HG03097 (cell line): ENCODE results near the gene NYNRIN.
A peak's percentile ranks its signal among the peaks of the same experiment; 100 is the strongest.
"Not testable (repeated sequence)": the region's sequence is repeated elsewhere in the genome, so short reads cannot be mapped to it uniquely, and the experiment has no call there.

Experiments used
- ATAC-seq: cut with Tn5 transposase; IDR thresholded peaks from one replicate; pipeline ENCODE4 v1.9.1; 2021; ENCODE audit not compliant: unreplicated experiment, low FRiP score

Gene NYNRIN

DNA sequence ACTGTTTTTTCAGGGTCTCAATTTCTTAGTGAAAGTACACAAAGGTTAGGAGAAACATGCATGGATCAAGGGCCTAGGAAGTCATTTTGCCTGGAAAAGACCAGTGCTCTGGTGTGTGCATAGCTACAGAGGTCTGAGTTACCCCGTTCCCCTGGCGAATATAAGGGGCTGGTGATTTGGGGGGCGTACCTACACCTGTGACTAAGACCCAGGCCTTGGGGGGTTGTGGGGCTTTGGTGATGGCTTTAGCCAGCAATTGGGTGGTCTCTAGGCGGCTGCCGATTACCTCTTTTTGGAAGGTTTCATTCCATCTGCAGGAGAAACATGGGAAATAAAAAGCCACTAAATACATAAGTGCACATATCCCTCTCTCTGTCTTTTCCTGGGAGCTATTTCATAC lies 42.7 kb downstream of the NYNRIN start:
- no peak for ATAC-seq

DNA sequence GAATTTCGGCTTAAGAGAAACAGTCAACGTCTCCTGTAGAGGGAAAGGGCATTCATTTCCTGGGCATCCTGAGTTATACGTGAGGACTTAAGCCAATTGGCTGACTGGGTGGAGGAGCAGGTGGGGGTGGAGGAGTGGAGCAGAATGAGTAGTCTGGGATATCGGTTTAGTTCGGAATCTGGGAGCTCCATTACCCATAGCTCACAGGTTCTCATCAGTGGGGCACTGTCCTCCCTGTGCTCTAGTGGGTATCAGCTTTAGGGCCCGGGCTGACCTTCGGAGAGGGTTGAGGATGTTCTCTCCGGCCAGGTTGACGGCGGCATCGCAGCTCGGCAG lies 43.1 kb downstream of the NYNRIN start:
- no peak for ATAC-seq

DNA sequence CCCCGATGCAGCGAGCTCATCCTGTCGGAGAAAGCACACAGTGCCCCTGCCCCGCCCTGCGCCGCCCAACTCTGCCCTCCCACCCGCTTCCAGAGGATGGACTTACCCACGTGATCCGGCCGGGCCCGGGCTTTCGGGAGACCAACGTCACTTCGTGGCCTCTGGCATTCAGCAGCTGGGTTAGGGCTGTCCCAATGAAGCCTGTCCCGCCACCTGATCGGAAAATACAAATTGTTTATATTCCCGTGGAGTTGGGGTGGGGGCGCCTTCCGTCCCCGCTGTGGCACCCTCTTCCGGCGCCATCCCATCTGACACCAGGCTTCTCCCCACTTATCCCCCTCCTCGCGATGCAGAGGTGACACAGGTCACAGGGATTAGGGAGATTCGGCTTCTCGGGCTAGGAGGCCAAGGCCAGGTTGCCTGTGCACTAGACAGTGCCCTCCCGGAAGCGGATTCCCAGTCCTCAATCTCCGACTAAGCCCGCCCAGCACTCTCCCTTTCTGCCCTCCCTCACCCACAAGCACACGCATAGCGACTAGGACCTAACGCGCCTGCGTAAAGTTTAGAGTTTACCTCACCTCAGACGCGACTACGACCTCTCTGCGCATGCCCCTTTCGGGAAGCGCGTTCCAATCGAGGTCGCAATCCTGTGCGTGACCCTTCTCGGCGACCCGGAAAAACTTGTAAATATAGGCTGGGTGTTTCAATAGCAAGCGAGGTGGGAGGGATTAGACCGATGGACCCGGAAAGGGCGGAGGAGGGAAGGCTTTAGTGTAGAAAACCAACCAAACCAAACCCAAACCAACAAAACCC lies 43.6 kb downstream of the NYNRIN start, which contains the start of gene SDR39U1:
Gene SDR39U1, minus strand, starts transcription at position 537 of the 813 bp plus-strand sequence. Its CDS starts 7 bp downstream, at position 530.
- peak; percentile 86 for ATAC-seq

DNA sequence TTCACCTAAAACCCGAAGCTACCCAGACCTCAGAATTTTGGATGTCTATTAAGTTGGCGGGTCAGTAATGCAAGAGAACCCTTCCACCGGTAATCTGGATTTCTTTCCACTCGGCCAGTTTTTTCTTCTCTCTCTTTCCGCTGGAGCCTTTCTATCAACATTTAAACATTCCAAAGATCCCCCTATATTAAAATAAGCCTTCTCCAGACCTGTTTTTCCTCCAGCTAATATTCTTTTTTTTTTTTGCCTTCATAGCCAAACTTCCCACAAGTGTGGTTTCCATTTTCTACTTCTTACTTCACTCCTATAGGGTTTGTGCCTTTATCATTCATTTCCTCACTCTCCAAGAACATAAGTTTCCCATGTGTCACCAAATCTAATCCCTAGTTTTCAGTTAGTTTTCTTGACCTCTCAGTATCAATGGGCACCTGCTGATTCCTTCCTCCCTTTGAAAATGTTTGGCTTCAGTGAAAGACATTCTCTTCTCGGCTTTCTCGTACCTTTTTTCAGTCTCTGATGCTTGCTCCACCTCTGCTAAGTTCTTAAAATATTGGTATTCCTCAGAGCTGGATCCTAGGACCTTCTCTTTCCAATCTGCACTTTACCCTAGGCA lies 44.4 kb downstream of the NYNRIN start:
- ATAC-seq: no peak

DNA sequence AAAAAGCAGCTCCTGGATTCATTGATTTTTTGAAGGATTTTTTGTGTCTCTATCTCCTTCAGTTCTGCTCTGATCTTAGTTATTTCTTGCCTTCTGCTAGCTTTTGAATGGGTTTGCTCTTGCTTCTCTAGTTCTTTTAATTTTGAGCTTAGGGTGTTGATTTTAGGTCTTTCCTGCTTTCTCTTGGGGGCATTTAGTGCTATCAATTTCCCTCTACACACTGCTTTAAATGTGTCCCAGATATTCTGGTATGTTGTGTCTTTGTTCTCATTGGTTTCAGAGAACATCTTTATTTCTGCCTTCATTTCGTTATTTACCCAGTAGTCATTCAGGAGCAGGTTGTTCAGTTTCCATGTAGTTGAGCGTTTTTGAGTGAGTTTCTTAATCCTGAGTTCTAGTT lies 52.0 kb downstream of the NYNRIN start:
- ATAC-seq: not testable (repeated sequence)

DNA sequence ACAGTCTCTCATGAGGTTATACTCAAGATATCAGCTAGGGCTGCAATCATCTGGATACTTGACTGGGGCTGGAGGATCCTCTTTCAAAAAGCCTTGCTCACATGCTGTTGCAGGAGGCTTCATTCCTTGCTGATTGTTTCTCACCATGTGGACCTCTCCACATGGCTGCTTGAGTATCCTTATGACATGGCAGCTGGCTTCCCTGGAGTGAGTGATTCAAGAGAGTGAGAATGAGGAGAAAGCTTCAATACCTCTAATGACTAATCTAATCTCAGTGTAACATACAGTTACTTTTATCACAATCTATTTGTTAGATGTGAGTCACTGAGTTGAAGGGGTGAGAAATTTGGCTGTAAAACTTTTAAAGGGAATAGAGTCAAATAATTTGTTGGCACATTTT lies 58.2 kb downstream of the NYNRIN start:
- ATAC-seq: no peak

DNA sequence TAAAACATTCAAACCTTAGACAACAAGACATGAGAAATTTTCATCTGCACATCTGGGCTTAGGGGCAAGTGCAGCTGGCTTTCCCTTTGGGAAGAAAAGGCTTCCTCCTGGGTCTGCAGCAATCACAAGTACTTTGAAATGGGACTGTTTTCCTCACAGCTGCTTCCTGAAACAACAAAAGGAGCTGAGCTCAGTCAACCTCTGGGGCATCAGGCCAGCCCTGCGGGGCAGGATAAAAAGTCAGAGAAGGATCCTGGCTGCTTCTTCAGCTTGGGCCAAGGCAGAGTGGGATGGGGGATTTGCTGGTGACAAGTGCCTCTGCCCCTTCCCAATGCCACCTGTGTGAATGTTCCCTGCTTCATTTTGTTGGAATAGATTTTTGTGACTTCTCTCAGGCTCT lies 59.9 kb downstream of the NYNRIN start:
- no peak for ATAC-seq

DNA sequence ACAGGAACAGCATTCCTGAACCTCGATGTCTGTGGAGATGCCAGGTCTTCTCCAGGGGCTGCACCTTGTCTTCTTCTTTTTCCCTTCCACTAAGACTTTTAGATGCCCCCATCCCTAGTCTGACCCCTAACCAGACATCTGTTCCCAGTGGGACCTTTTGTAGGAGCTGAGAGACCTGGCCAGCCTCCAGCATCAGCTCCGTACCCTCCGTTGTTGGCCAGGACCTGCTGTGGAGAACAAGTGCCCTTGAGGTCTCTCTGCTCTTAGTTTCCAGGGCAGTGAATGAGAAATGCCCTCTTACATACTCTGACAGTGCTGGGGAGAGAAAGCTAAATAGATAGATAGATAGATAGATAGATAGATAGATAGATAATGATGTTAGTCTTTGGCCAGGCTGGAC lies 60.5 kb downstream of the NYNRIN start:
- ATAC-seq: no peak

DNA sequence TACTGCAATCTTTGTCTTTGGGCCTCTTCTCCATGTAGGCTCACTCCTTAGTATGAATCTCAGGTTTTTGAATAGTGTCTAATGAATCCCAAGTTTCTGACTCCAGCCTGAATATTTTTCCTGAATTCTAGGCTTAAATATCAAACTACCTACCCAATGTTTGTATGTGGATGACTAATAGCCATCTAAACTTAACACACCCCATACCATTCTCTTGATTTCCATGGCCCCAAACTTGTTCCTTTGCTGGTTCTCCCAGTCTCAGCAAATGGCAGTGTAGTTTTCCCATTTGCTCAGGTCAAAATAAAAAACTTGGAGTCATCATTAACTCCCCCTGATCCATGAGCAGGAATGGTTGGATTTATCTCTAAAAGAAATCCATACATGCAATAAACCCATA lies 62.5 kb downstream of the NYNRIN start:
- ATAC-seq: no peak

DNA sequence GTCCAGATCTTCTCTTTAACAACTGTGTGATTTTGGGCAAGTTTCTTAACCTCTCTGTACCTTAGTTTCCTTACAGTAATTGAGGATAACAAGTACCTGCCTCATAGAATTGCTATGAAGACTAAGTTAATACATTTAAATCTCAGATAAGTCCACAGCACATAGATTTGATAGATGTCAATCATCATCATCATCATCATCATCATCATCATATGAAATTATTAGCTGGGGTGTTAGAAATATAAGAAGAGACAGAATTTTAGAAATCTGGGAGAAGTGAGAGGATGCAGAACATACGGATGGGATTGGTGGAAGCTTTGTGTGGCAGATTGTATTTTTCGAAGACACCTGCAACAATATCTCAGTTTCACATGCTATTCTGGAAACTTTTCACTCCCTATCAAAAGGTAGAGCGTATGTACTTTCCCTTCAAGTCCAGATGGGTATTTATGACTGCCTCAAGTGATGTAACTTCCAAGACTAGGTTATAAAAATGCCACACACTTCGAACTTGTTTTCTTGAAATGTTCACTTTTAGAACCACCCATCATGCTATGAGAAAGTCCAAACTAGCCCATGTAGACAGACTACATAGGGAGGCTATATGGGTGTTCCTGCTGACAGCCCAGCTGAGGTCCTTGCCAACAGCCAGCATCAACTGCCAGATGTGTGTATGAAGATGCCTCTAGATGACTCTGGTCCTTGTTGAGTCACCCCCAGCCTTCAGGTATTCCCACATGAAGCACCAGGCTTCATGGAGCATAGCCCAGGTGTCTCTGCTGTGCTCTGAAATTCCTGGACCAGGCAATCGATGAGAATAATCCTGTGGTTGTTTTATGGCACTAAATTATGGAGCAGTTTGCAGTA lies 64.4 kb downstream of the NYNRIN start:
- no peak for ATAC-seq

DNA sequence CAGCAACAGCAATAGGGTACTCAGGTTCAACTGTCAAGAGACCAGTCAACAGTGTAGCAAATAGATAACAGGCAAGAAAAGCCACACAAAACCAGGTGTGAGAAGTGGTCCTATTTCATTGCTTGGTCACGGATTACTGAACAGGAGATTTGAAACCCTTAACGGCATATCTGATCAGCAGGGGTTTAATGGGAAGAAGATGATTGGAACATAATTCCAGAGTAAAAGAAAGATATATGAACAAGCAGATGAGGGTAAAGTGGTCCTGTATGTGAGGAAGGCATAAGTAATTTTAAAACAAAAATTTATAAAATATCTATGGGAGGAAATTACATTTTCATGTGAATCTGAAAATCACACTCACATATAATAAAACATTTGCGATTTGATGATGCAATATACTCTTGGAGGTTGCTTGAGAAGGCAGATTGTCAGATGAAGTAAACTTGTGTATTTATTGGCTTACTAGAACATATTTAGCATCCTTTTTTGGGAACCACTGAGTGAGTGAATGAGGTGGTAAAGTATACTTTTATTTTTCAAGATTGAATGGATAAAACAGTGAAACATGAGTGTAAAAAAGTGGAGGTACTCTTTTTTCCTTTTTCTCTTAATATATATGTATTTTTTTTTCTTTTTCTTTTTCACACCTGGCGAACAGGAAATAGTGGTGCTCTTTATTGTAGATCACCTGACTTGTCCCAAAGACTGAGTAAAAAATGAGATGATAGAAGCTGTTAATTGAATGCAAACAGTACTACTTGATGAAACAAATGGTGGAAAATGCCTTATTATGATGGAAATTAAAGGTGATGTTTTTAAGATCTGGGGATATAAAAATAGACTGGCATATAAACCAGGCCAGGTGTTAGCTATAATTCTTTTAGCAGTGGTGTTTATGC lies 65.3 kb downstream of the NYNRIN start:
- ATAC-seq: no peak

DNA sequence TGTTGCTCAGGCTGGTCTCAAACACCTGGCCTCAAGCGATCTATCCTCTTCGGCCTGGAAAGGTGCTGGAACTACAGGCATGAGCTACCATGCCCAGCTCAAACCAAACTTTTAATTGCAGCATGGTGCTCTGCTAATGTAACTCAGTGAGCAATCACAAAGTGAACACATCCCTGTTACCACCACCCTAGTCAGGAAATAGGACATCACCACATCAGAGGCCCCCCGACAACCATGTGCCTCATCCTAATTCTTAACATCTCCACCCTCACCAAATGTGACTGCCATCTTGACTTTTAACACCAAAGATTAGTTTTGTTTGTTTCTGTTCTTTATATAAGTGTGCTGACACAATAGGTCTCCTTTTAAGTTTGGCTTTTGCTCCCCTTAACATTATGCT lies 66.6 kb downstream of the NYNRIN start:
- ATAC-seq: no peak

DNA sequence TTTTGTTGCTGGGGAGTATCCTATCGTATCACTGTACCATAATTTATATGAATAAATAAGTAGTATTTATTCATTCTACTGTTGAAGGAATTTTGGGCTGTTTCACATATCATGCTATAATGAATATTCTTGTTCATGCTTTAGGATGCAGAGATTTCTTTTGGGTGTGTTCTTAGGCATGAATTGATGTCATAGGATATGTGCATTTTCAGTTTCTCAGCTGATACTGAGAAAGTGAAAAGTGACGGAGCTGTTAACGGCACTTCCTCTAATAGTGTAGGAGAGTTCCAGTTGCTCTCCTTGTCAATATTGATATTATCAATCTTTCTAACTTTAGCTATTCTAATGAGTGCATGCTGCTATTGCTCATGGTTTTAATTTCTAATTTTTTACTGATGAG lies 67.0 kb downstream of the NYNRIN start:
- no peak for ATAC-seq
